IMR-90 (cell line): ENCODE data around the gene LAMP5. TPM values are rescaled to one million over a fixed set of nuclear protein-coding genes. Genes with fewer than 3 reads are reported as not detected.

Experiments used
- ATAC-seq: fragments of 200-7000 bp; cut with Tn5 transposase; 2 replicates; pipeline ENCODE4 v1.9.1; 2020; ENCODE audit warnings: low read depth, mild to moderate bottlenecking, moderate library complexity
- BruUV-seq: library from RNA; stranded (reverse); fragments of 400-500 nt; replicated peaks from 2 replicates; lab custom pipeline; 2021; lab: Mats Ljungman, UMichigan
- CTCF ChIA-PET: fragments of 300-600 bp; formaldehyde crosslinking; extraction: SDS; loops from one replicate; lab custom pipeline; 2021; ENCODE audit warnings: antibody characterized with exemption; lab: Yijun Ruan, JAX
- POLR2A ChIA-PET: fragments of 300-600 bp; sonication (Branson Sonifier 250); formaldehyde crosslinking; loops from one replicate; lab custom pipeline; 2022; ENCODE audit warnings: antibody characterized with exemption; ENCODE audit not compliant: unreplicated experiment; lab: Charles Lee
- DNase-seq: peaks from one replicate; pipeline ENCODE4 v3.0.0; 2013
- H2AFZ ChIP-seq: replicated peaks from 2 replicates; pipeline ENCODE3; 2013; ENCODE audit warnings: low read length, mild to moderate bottlenecking; ENCODE audit not compliant: poor library complexity
- H2AK5ac ChIP-seq: 2 replicates; pipeline ENCODE4 v1.6.1; 2013; ENCODE audit warnings: low read depth, low read length, inconsistent platforms
- H2AK9ac ChIP-seq: replicated peaks from 2 replicates; pipeline ENCODE3; 2013; ENCODE audit warnings: mild to moderate bottlenecking, low read depth, low read length, moderate library complexity; ENCODE audit not compliant: poor library complexity
- H2BK120ac ChIP-seq: 2 replicates; pipeline ENCODE4 v1.6.1; 2013; ENCODE audit warnings: low read depth, low read length, inconsistent platforms
- H2BK15ac ChIP-seq: 3 replicates; pipeline ENCODE4 v1.6.1; 2013; ENCODE audit warnings: low read depth, low read length, inconsistent platforms
- H2BK20ac ChIP-seq: 2 replicates; pipeline ENCODE4 v1.6.1; 2013; ENCODE audit warnings: low read depth, mild to moderate bottlenecking, inconsistent platforms, low read length, moderate library complexity
- H2BK5ac ChIP-seq: 2 replicates; pipeline ENCODE4 v1.6.1; 2013; ENCODE audit warnings: mild to moderate bottlenecking, low read depth, low read length, inconsistent platforms; ENCODE audit not compliant: poor library complexity, severe bottlenecking
- H3K14ac ChIP-seq: replicated peaks from 2 replicates; pipeline ENCODE4 v1.6.1; 2013; ENCODE audit warnings: low read depth, low read length, inconsistent platforms
- H3K18ac ChIP-seq: 2 replicates; pipeline ENCODE4 v1.6.1; 2013; ENCODE audit warnings: low read depth, low read length, control low read depth
- H3K23ac ChIP-seq: 2 replicates; pipeline ENCODE4 v1.6.1; 2013; ENCODE audit warnings: low read depth, low read length, inconsistent platforms
- H3K27ac ChIP-seq: 2 replicates; pipeline ENCODE4 v1.5.1; 2013; ENCODE audit warnings: mild to moderate bottlenecking, control low read depth, low read length; ENCODE audit not compliant: insufficient read depth
- H3K27me3 ChIP-seq: 2 replicates; pipeline ENCODE4 v1.6.1; 2013; ENCODE audit warnings: low read length; ENCODE audit not compliant: control insufficient read depth, insufficient read depth
- H3K36me3 ChIP-seq: 2 replicates; pipeline ENCODE4 v1.6.1; 2013; ENCODE audit warnings: low read length, mixed read lengths; ENCODE audit not compliant: control insufficient read depth, insufficient read depth
- H3K4ac ChIP-seq: 2 replicates; pipeline ENCODE4 v1.6.1; 2013; ENCODE audit warnings: low read depth, low read length, inconsistent platforms
- H3K4me1 ChIP-seq: 2 replicates; pipeline ENCODE4 v1.6.1; 2013; ENCODE audit warnings: low read length, mixed read lengths; ENCODE audit not compliant: control insufficient read depth, insufficient read depth
- H3K4me2 ChIP-seq: 2 replicates; pipeline ENCODE4 v1.6.1; 2013; ENCODE audit warnings: low read depth, mild to moderate bottlenecking, control low read depth, low read length, moderate library complexity
- H3K4me3 ChIP-seq: 2 replicates; pipeline ENCODE4 v1.5.1; 2013; ENCODE audit warnings: low read depth, mild to moderate bottlenecking, control low read depth, low read length, moderate library complexity; ENCODE audit not compliant: insufficient read depth
- H3K56ac ChIP-seq: 2 replicates; pipeline ENCODE4 v1.6.1; 2013; ENCODE audit warnings: low read length, inconsistent platforms; ENCODE audit not compliant: insufficient read depth; ENCODE audit errors: extremely low read depth
- H3K79me1 ChIP-seq, 2 experiments: 2 replicates each; pipeline ENCODE4 v1.6.1; 2013; ENCODE audit warnings: low read length in 2 of 2, inconsistent platforms in 1 of 2, low read depth in 1 of 2
- H3K9ac ChIP-seq: 2 replicates; pipeline ENCODE4 v1.6.1; 2013; ENCODE audit warnings: low read depth, low read length, control low read depth
- H3K9me1 ChIP-seq: 2 replicates; pipeline ENCODE4 v1.6.1; 2013; ENCODE audit warnings: low read length, inconsistent platforms; ENCODE audit not compliant: insufficient read depth
- H3K9me3 ChIP-seq: 2 replicates; pipeline ENCODE4 v1.6.1; 2013; ENCODE audit warnings: low read length; ENCODE audit not compliant: control insufficient read depth, insufficient read depth
- H4K20me1 ChIP-seq: 2 replicates; pipeline ENCODE4 v1.6.1; 2013; ENCODE audit warnings: low read length, inconsistent platforms; ENCODE audit not compliant: insufficient read depth
- H4K5ac ChIP-seq: 2 replicates; pipeline ENCODE4 v1.6.1; 2013; ENCODE audit warnings: mild to moderate bottlenecking, low read depth, low read length, control low read depth
- H4K8ac ChIP-seq, 2 experiments: 2 replicates each; pipeline ENCODE4 v1.6.1; 2013; ENCODE audit warnings: low read depth in 2 of 2, low read length in 2 of 2, control low read depth in 1 of 2, inconsistent platforms in 1 of 2
- H4K91ac ChIP-seq: 2 replicates; pipeline ENCODE4 v1.6.1; 2013; ENCODE audit warnings: low read depth, low read length, inconsistent platforms; ENCODE audit not compliant: insufficient read depth
- MAZ ChIP-seq: IDR thresholded peaks from 2 replicates; pipeline ENCODE4 v1.6.1; 2012; ENCODE audit warnings: low read depth, mild to moderate bottlenecking, low read length, improper control_type of control experiment, moderate library complexity, borderline replicate concordance
- WGBS, 2 experiments: methylation state at CpG; one replicate each; pipeline versions ENCODE4 v1.1.5 to v1.1.7; 2013; ENCODE audit warnings: missing lambda C conversion rate in 2 of 2; ENCODE audit not compliant: insufficient read length in 1 of 2; ENCODE audit errors: extremely low coverage in 2 of 2; 5-methylcytosine and 5-hydroxymethylcytosine counted together
- dilution Hi-C: fragments of 300-500 bp; cut with HindIII; formaldehyde crosslinking; loops from one replicate; pipeline ENCODE4 v1.14.3; 2018; ENCODE audit warnings: low sequenced_read_pairs; ENCODE audit not compliant: unreplicated experiment
- in situ Hi-C: fragments of 300-500 bp; cut with MboI; formaldehyde crosslinking; loops from 3 replicates; pipeline ENCODE4 v1.14.3; 2019; ENCODE audit warnings: low sequenced_read_pairs, inconsistent platforms, mixed read lengths
- intact Hi-C: fragments of 100-400 bp; cut with micrococcal nuclease; formaldehyde crosslinking; loops from 2 replicates; pipeline ENCODE4 v1.10.0; 2022
- polyA plus RNA-seq, 3 experiments: library from polyadenylated mRNA; depleted of rRNA; stranded (reverse); fragments of >200 nt; gene quantifications; 2 replicates each; pipeline ENCODE4 v1.2.3, GENCODE V29; 2012; ENCODE audit warnings: low replicate concordance in 1 of 3
- total RNA-seq: library from RNA; depleted of rRNA; stranded (reverse); fragments of >200 nt; gene quantifications from 2 replicates; pipeline ENCODE4 v1.2.3, GENCODE V29; 2012

LAMP5 gene
- total and polyA plus RNA-seq, 2 of the 4 experiments (the other 2 are of a cell fraction) = not detected

DNA sequence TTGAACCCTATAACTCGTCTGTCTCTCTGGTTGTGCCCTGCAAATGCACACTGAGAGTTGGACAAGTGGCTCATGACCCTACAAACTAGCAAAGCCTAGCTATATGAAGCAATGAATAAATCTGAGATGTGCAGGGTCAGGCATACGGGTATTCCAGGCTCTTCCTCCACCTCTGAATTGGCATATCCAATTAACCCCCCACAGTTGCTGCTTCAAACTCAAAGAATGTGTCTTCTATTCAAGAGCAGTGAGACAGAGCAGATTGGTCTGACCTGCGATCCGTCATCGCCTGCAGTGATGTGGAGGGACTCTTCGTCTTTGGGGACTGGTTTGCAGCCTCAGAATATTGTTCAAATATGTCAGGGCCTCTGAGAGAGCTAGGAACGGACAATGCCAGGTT, 59.8 kb downstream of the LAMP5 start:
- no peaks in the 10 kb centered on the region for H3K36me3 ChIP-seq
- ChIA-PET POLR2A (no interaction called here), CTCF (no interaction called here)
- H2BK120ac ChIP-seq = no peak overlapping the region
- no peak overlapping the region for H3K4ac ChIP-seq
- dilution Hi-C loops (no loop called here), intact Hi-C loops (no loop called here), in situ Hi-C loops (no loop called here)
- BruUV-seq = no TSS peak
- H3K9ac ChIP-seq = no peak overlapping the region
- no peak overlapping the region for H2BK15ac ChIP-seq
- H3K4me2 ChIP-seq = no peak overlapping the region
- H3K79me1 ChIP-seq = no peaks in the 10 kb centered on the region
- no peak overlapping the region for H2AK5ac ChIP-seq
- no peak overlapping the region for H3K23ac ChIP-seq
- DNase-seq = no peak
- H4K5ac ChIP-seq = no peak overlapping the region
- no peak for TF ChIP-seq MAZ
- H2AFZ ChIP-seq = no peak overlapping the region
- H4K91ac ChIP-seq = no peak overlapping the region
- H2BK20ac ChIP-seq = no peak overlapping the region
- no peaks in the 10 kb centered on the region for H3K9me1 ChIP-seq
- no peak overlapping the region for H3K14ac ChIP-seq
- no peak overlapping the region for H2AK9ac ChIP-seq
- H2BK5ac ChIP-seq = no peak overlapping the region
- H3K27me3 ChIP-seq = peaks cover 19% of the 10 kb centered on the region
- no peak overlapping the region for H3K27ac ChIP-seq
- H3K4me3 ChIP-seq = no peak overlapping the region
- no peaks in the 10 kb centered on the region for H3K4me1 ChIP-seq
- no CpG with 5 or more reads among the region's 7 CpGs for WGBS, 2 experiments
- no peaks in the 10 kb centered on the region for H3K9me3 ChIP-seq
- no peak overlapping the region for H3K18ac ChIP-seq
- ATAC-seq = no peak
- H4K8ac ChIP-seq = no peak overlapping the region
- no peaks in the 10 kb centered on the region for H4K20me1 ChIP-seq
- no peak overlapping the region for H3K56ac ChIP-seq
